Measurements from ENCODE around the gene UBTF.

The UBTF gene

GRCh38 chr17:44212507-44213402 lies 6.7 kb downstream of the UBTF start:
- DNase-seq = no peak

GRCh38 chr17:44211281-44212265 lies 7.9 kb downstream of the UBTF start:
- DNase-seq = no peak

- DNase-seq = peak; percentile 90 to 92
These were observed 8.9 kb downstream of the UBTF start for GRCh38 chr17:44210342-44211192.

- peak; percentile 60 to 73 for DNase-seq
These were observed 9.6 kb downstream of the UBTF start for GRCh38 chr17:44209786-44210341.

- no peak for DNase-seq
These were observed 11.7 kb downstream of the UBTF start for GRCh38 chr17:44207743-44208142.

- no peak for DNase-seq
These were observed 12.2 kb downstream of the UBTF start for GRCh38 chr17:44207319-44207718.

GRCh38 chr17:44206825-44207155 lies 12.7 kb downstream of the UBTF start:
- no peak for DNase-seq

GRCh38 chr17:44205962-44206824 lies 13.3 kb downstream of the UBTF start:
- DNase-seq = no peak

- no peak for DNase-seq
These were observed 15.0 kb downstream of the UBTF start for GRCh38 chr17:44204441-44204882.

- DNase-seq = peak; percentile 63 to 72
These were observed 15.6 kb downstream of the UBTF start for GRCh38 chr17:44203731-44204440.

- DNase-seq = no peak
These were observed 16.7 kb downstream of the UBTF start for GRCh38 chr17:44202756-44203155.

- DNase-seq = no peak
These were observed 18.9 kb downstream of the UBTF start for GRCh38 chr17:44200478-44201155.

- peak; percentile 100 for DNase-seq
These were observed 19.7 kb downstream of the UBTF start, which contains the start of gene ATXN7L3 for GRCh38 chr17:44199553-44200477. TSS of gene ATXN7L3 (minus strand) at chr17:44199884. CDS start at chr17:44198070, 1,814 bp downstream.

- DNase-seq = peak; percentile 53 to 57
These were observed 20.5 kb downstream of the UBTF start for GRCh38 chr17:44198721-44199552.

GRCh38 chr17:44197980-44198720 lies 21.3 kb downstream of the UBTF start:
- peak; percentile 46 to 59 for DNase-seq

GRCh38 chr17:44197107-44197506 lies 22.4 kb downstream of the UBTF start:
- DNase-seq = no peak
